Measurements from ENCODE around the gene GRIA1.
A peak's percentile ranks its signal among the peaks of the same experiment; 100 is the strongest.

GRIA1 gene

DNA sequence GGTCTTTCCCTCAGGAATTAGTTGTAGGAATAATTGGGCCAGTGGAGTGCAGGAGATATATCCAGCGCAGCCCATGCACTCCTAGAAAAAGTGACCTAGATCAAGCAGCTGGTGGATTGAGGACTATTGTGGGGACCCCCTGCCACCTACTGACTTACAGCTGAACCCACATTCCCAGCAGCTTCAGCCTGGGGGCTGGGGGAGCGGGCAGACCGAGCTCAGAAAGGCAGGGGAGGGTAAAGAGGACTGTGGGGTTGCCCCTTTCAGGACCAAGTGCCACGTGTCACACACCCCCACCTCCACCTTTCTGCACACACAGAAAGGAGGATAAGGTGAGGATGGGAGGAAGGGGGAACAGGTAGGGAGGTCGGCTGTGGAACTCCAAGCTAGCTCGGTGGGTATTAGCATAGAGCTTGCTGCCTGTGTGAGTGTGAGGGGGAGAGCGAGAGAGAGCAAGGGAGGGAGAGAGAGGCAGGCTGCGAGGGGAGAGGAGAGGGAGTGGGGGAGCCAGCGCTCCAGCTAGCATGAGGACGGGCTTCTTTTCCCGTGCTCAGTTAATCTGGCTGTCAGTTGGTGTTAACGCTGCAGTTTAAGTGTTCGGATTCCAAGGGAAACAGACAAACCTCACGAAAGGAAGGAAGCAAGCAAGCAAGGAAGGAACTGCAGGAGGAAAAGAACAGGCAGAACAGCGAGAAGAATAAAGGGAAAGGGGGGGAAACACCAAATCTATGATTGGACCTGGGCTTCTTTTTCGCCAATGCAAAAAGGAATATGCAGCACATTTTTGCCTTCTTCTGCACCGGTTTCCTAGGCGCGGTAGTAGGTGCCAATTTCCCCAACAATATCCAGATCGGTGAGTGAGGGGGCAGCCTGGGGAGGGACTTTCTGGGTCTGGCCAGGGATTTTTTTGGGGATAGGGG lies at the start of gene GRIA1:
Gene GRIA1 (plus strand): TSS at position 553 of the 920 bp plus-strand sequence.
- Histone ChIP-seq H3K27ac (ENCODE audit: low read length) (no peak within 1 kb of the TSS), H3K27me3 (ENCODE audit: control insufficient read depth in 1 of 2, insufficient read depth in 2 of 2, low read length in 2 of 2) (peaks cover 23 to 28% of the 10 kb centered on the region in 2 donors), H3K9ac (ENCODE audit: low read length in 2 of 2) (no peak within 1 kb of the TSS), H3K4me3 (ENCODE audit: low read length in 2 of 2) (peak within 1 kb of the TSS in 1 of 2 donors; percentile 24), H3K4me1 (ENCODE audit: control insufficient read depth, insufficient read depth, low read length) (peaks cover 3% of the 10 kb centered on the region), H3K36me3 (ENCODE audit: control insufficient read depth in 2 of 2, insufficient read depth in 2 of 2, low read length in 2 of 2) (no peaks in the 10 kb centered on the region), H3K9me3 (ENCODE audit: control insufficient read depth in 2 of 2, low read length in 2 of 2) (no peaks in the 10 kb centered on the region)

DNA sequence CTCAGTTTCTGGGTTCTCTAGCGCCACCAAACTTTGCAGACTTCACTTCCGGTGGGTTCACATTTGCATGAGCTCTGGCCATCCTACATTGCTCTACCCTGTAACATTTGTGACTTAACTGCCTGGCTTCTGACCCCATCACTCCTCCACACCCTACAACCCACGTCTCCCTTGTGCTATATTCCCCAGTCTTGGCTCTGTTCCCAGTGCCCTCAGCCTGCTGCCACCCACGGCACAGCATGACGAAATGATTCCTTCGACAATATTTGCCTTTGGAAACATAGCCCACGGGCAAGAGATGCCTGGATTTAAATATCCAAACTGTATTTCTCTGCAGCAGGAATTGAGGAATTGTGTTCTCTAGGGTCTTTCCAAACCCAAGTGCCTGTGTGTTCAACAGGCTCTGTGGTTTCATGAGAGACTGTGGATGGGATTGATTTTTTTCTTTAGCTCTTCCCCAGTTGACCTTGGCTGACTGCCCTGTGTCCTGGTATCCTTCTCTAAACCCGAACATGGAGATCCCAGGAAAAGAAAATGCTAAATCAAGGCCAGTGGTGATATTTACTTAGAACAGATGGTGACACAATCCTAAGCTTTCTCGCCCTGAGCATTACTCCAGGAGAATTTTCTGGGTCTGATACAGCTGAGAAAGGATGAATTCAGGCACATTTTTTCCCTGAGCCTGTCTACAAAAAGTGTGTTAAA lies 44.4 kb upstream of the GRIA1 start:
- Histone ChIP-seq H3K4me1 (ENCODE audit: control insufficient read depth, insufficient read depth, low read length) (no peaks in the 10 kb centered on the region), H3K4me3 (ENCODE audit: low read length in 2 of 2) (no peak overlapping the region), H3K9ac (ENCODE audit: low read length in 2 of 2) (no peak overlapping the region), H3K27ac (ENCODE audit: low read length) (no peak overlapping the region), H3K9me3 (ENCODE audit: control insufficient read depth in 2 of 2, low read length in 2 of 2) (no peaks in the 10 kb centered on the region), H3K27me3 (ENCODE audit: control insufficient read depth in 1 of 2, insufficient read depth in 2 of 2, low read length in 2 of 2) (no peaks in the 10 kb centered on the region), H3K36me3 (ENCODE audit: control insufficient read depth in 2 of 2, insufficient read depth in 2 of 2, low read length in 2 of 2) (no peaks in the 10 kb centered on the region)

DNA sequence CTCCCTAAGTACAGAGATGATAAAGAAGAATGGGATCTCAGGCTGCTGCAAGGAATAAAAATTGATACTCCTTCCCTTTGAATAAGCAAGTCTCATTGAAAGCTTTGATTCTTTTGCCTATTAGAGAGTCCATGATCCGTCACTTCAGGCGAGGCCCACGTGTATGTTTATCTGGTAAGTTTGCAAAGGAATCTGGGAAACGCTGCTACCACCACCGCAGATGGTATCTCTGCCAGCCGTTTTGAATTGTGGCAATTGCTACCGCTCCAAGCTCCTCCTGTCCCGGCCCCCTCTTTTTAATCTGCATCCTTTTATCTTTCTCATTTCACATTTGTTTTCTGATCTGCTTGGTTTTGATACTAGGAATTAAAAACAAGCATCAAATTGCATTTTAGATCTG lies 42.9 kb upstream of the GRIA1 start:
- no peak overlapping the region for H3K4me3 ChIP-seq (ENCODE audit: low read length in 2 of 2)
- H3K9me3 ChIP-seq (ENCODE audit: control insufficient read depth in 2 of 2, low read length in 2 of 2) = no peaks in the 10 kb centered on the region
- no peak overlapping the region for H3K9ac ChIP-seq (ENCODE audit: low read length in 2 of 2)
- H3K27me3 ChIP-seq (ENCODE audit: control insufficient read depth in 1 of 2, insufficient read depth in 2 of 2, low read length in 2 of 2) = no peaks in the 10 kb centered on the region
- H3K36me3 ChIP-seq (ENCODE audit: control insufficient read depth in 2 of 2, insufficient read depth in 2 of 2, low read length in 2 of 2) = no peaks in the 10 kb centered on the region
- H3K27ac ChIP-seq (ENCODE audit: low read length) = no peak overlapping the region
- no peaks in the 10 kb centered on the region for H3K4me1 ChIP-seq (ENCODE audit: control insufficient read depth, insufficient read depth, low read length)

DNA sequence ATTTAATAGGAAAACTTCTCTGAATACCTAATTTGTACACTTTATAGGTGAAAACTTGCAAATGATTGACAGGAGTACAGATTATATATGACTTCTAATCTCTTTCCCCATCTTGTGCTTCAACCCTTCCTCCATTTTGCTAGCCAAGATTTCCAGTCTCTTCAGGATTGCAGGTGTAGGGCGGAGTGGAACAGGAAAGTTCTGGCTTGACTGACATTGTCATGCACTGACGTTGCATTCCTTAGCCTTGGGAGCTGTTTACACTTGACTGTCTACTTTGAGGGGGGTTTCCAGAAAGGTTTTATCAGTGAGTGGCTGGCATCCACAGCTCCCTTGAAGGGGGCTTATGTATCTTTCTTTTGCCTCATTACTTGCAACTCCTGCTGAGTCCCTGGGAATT lies 34.1 kb upstream of the GRIA1 start:
- Histone ChIP-seq H3K4me3 (ENCODE audit: low read length in 2 of 2) (no peak overlapping the region), H3K9ac (ENCODE audit: low read length in 2 of 2) (no peak overlapping the region), H3K9me3 (ENCODE audit: control insufficient read depth in 2 of 2, low read length in 2 of 2) (no peaks in the 10 kb centered on the region), H3K27me3 (ENCODE audit: control insufficient read depth in 1 of 2, insufficient read depth in 2 of 2, low read length in 2 of 2) (no peaks in the 10 kb centered on the region), H3K36me3 (ENCODE audit: control insufficient read depth in 2 of 2, insufficient read depth in 2 of 2, low read length in 2 of 2) (no peaks in the 10 kb centered on the region), H3K27ac (ENCODE audit: low read length) (no peak overlapping the region), H3K4me1 (ENCODE audit: control insufficient read depth, insufficient read depth, low read length) (no peaks in the 10 kb centered on the region)

DNA sequence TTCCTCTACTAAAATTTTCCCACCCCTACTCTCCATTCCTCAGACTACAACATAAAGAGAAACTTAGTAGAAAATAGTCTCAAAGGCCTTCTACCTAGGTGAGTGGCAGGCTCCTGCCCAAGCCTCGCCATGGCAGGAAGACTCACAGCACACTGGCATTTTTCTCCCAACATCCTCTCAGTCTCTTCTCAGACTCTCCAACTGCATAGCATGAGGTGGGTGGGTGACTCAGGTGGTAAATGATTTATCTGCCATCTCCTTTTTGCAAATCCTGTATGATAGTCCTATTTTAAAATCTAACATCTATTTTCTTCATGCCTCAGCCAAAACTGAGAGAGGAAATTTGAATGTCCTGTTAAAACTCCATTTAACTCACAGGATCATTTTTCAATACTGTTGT lies 33.5 kb upstream of the GRIA1 start:
- no peaks in the 10 kb centered on the region for H3K36me3 ChIP-seq (ENCODE audit: control insufficient read depth in 2 of 2, insufficient read depth in 2 of 2, low read length in 2 of 2)
- H3K4me1 ChIP-seq (ENCODE audit: control insufficient read depth, insufficient read depth, low read length) = no peaks in the 10 kb centered on the region
- no peaks in the 10 kb centered on the region for H3K9me3 ChIP-seq (ENCODE audit: control insufficient read depth in 2 of 2, low read length in 2 of 2)
- H3K4me3 ChIP-seq (ENCODE audit: low read length in 2 of 2) = no peak overlapping the region
- no peaks in the 10 kb centered on the region for H3K27me3 ChIP-seq (ENCODE audit: control insufficient read depth in 1 of 2, insufficient read depth in 2 of 2, low read length in 2 of 2)
- H3K27ac ChIP-seq (ENCODE audit: low read length) = no peak overlapping the region
- no peak overlapping the region for H3K9ac ChIP-seq (ENCODE audit: low read length in 2 of 2)

DNA sequence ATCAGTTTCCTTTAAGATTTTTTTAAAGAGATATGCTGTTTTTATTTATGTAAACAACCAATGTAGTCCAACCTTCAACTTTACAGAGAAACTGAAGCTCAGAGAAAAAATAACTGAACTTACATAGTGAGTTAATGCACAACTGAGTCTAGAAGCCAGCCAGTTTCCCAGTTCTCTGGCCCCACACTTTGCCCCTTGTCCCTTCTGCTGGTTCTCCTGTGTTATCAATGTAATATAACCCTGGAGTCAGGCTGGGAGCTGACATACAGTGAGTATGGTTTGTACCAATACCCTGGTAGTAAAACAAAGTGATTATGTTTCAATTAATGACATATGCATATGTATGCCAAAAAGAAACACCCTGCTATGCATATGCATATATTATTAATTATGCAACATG lies 32.2 kb upstream of the GRIA1 start:
- Histone ChIP-seq H3K9me3 (ENCODE audit: control insufficient read depth in 2 of 2, low read length in 2 of 2) (no peaks in the 10 kb centered on the region), H3K27me3 (ENCODE audit: control insufficient read depth in 1 of 2, insufficient read depth in 2 of 2, low read length in 2 of 2) (no peaks in the 10 kb centered on the region), H3K27ac (ENCODE audit: low read length) (no peak overlapping the region), H3K4me1 (ENCODE audit: control insufficient read depth, insufficient read depth, low read length) (no peaks in the 10 kb centered on the region), H3K36me3 (ENCODE audit: control insufficient read depth in 2 of 2, insufficient read depth in 2 of 2, low read length in 2 of 2) (no peaks in the 10 kb centered on the region), H3K4me3 (ENCODE audit: low read length in 2 of 2) (no peak overlapping the region), H3K9ac (ENCODE audit: low read length in 2 of 2) (no peak overlapping the region)

DNA sequence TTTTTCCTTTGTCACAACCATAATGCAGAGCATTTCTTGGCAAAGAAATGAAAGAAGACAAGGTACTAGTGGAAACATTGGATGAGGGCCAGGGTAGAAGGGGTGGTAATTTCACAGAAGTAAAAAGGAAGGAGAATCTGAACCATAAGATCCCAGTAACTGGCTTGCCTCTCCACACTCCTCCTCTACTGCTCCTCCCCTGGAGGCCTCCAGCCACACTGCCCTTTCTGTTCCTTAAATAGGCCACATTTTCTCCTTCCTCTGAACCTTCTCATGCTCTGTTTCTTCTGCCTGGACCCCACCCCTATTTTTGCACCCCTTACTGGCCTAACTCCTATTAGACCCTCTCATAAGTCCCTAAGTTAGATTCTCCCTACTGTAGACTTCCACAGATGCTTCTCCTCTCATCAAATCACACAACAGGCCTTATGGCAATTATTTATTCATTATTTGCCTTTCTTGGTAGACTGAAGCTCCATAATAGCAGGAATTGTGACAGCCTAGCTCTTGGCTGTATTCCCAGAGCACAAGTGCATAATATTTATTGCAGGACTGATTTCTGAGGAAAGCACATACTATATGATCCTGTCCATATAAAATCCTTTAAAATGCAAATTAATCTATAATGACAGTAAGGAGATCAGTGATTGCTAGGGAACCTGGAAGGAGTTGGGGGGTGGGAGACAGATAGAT lies 31.3 kb upstream of the GRIA1 start:
- Histone ChIP-seq H3K9me3 (ENCODE audit: control insufficient read depth in 2 of 2, low read length in 2 of 2) (no peaks in the 10 kb centered on the region), H3K36me3 (ENCODE audit: control insufficient read depth in 2 of 2, insufficient read depth in 2 of 2, low read length in 2 of 2) (no peaks in the 10 kb centered on the region), H3K4me3 (ENCODE audit: low read length in 2 of 2) (no peak overlapping the region), H3K27ac (ENCODE audit: low read length) (no peak overlapping the region), H3K4me1 (ENCODE audit: control insufficient read depth, insufficient read depth, low read length) (no peaks in the 10 kb centered on the region), H3K27me3 (ENCODE audit: control insufficient read depth in 1 of 2, insufficient read depth in 2 of 2, low read length in 2 of 2) (no peaks in the 10 kb centered on the region), H3K9ac (ENCODE audit: low read length in 2 of 2) (no peak overlapping the region)

DNA sequence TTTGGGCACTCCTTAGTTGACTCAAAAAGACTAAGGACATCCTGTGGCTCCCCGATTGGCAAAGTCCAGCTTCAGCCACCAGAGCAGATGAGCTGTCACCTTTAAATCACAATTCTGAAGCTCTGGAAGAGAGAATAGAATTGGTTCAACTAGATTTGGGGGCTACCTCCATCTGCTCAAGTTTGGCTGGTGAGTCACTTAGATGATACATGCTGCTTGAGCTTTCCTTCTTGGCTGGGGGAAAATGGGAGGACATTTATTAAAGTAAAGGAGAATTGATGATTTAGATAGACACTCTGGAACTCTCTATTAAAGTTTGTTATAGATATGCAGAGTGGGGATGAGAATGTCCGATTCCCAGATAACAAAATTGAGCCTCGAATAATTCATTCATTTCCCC lies 30.0 kb upstream of the GRIA1 start:
- no peaks in the 10 kb centered on the region for H3K9me3 ChIP-seq (ENCODE audit: control insufficient read depth in 2 of 2, low read length in 2 of 2)
- H3K27ac ChIP-seq (ENCODE audit: low read length) = no peak overlapping the region
- no peaks in the 10 kb centered on the region for H3K27me3 ChIP-seq (ENCODE audit: control insufficient read depth in 1 of 2, insufficient read depth in 2 of 2, low read length in 2 of 2)
- no peak overlapping the region for H3K9ac ChIP-seq (ENCODE audit: low read length in 2 of 2)
- no peaks in the 10 kb centered on the region for H3K4me1 ChIP-seq (ENCODE audit: control insufficient read depth, insufficient read depth, low read length)
- H3K36me3 ChIP-seq (ENCODE audit: control insufficient read depth in 2 of 2, insufficient read depth in 2 of 2, low read length in 2 of 2) = no peaks in the 10 kb centered on the region
- H3K4me3 ChIP-seq (ENCODE audit: low read length in 2 of 2) = no peak overlapping the region

DNA sequence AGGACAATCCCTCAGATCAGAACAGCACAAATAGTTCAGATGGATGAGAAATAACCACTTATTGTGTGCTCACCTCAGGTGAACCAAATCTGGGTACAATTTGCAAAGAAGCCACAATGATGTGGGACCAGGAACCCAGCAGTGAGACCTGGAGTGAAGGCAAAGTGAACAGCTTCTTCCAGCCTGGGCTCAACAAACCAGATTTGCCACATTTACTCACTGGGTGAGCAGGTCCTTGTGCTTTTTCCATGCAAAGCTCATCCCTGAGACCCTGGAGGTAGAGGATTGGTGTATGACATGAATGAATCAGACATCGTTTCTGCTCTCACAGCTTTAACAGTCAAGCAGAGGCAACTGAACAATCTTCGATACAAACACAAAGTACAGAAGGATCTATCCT lies 29.1 kb upstream of the GRIA1 start:
- no peaks in the 10 kb centered on the region for H3K4me1 ChIP-seq (ENCODE audit: control insufficient read depth, insufficient read depth, low read length)
- H3K4me3 ChIP-seq (ENCODE audit: low read length in 2 of 2) = no peak overlapping the region
- no peaks in the 10 kb centered on the region for H3K9me3 ChIP-seq (ENCODE audit: control insufficient read depth in 2 of 2, low read length in 2 of 2)
- H3K27me3 ChIP-seq (ENCODE audit: control insufficient read depth in 1 of 2, insufficient read depth in 2 of 2, low read length in 2 of 2) = no peaks in the 10 kb centered on the region
- H3K27ac ChIP-seq (ENCODE audit: low read length) = no peak overlapping the region
- H3K36me3 ChIP-seq (ENCODE audit: control insufficient read depth in 2 of 2, insufficient read depth in 2 of 2, low read length in 2 of 2) = no peaks in the 10 kb centered on the region
- no peak overlapping the region for H3K9ac ChIP-seq (ENCODE audit: low read length in 2 of 2)

DNA sequence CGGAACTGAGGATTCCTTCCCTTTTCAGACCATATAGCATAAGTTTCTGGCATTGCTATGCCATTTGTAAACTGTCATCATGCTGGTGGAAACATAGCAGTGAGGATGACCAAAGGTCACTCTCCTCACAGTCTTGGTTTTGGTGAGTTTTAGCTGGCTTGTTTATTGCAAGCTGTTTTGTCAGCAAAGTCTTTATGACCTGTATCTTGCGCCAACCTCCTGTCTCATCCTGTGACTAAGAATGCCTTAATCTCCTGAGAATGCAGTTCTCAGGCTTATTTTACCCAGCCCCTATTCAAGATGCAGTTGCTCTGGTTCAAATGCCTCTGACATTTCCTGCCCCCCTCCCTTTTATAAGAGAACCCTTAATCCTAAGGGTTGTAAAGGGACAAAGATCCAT lies 26.7 kb upstream of the GRIA1 start:
- Histone ChIP-seq H3K4me1 (ENCODE audit: control insufficient read depth, insufficient read depth, low read length) (no peaks in the 10 kb centered on the region), H3K9ac (ENCODE audit: low read length in 2 of 2) (no peak overlapping the region), H3K27ac (ENCODE audit: low read length) (no peak overlapping the region), H3K4me3 (ENCODE audit: low read length in 2 of 2) (no peak overlapping the region), H3K27me3 (ENCODE audit: control insufficient read depth in 1 of 2, insufficient read depth in 2 of 2, low read length in 2 of 2) (no peaks in the 10 kb centered on the region), H3K36me3 (ENCODE audit: control insufficient read depth in 2 of 2, insufficient read depth in 2 of 2, low read length in 2 of 2) (no peaks in the 10 kb centered on the region), H3K9me3 (ENCODE audit: control insufficient read depth in 2 of 2, low read length in 2 of 2) (no peaks in the 10 kb centered on the region)
